GM12878 (cell line): ENCODE measurements around the gene MPRIP. TPM values are rescaled to one million over a fixed set of nuclear protein-coding genes. Genes with fewer than 3 reads are reported as not detected.

ENCODE experiments used
- ATAC-seq: fragments of 200-7000 bp; cut with Tn5 transposase; 3 replicates; pipeline ENCODE4 v1.9.1; 2020; ENCODE audit warnings: mild to moderate bottlenecking, moderate library complexity
- BruUV-seq: library from RNA; stranded (reverse); fragments of 400-500 nt; replicated peaks from 2 replicates; lab custom pipeline; 2021; lab: Mats Ljungman, UMichigan
- CTCF ChIA-PET: fragments of 300-600 bp; sonication (Branson Sonifier 250); formaldehyde crosslinking; extraction: SDS; loops from one replicate; lab custom pipeline; 2021; ENCODE audit warnings: inconsistent platforms; lab: Yijun Ruan, JAX
- POLR2A ChIA-PET: fragments of 350-600 bp; formaldehyde crosslinking; extraction: SDS; loops from one replicate; lab custom pipeline; 2021; ENCODE audit warnings: inconsistent platforms; lab: Charles Lee
- RAD21 ChIA-PET: fragments of 300-600 bp; sonication (Branson Sonifier 250); formaldehyde crosslinking; loops from one replicate; lab custom pipeline; 2023; ENCODE audit warnings: antibody characterized with exemption; ENCODE audit not compliant: unreplicated experiment; lab: Charles Lee
- SMC1A ChIA-PET: fragments of 300-600 bp; sonication (Branson Sonifier 250); formaldehyde crosslinking; loops from one replicate; lab custom pipeline; 2023; ENCODE audit not compliant: unreplicated experiment, uncharacterized antibody; lab: Charles Lee
- DNase-seq: peaks from one replicate; pipeline ENCODE4 v3.0.0-alpha.2; 2011; ENCODE audit warnings: low read depth, low spot score
- FAIRE-seq: peaks from 3 replicates; lab custom pipeline; 2011; peaks lifted over from hg19 to GRCh38; lab: Jason Lieb, UNC
- H2AFZ ChIP-seq: 2 replicates; pipeline ENCODE4 v1.6.0; 2011; ENCODE audit warnings: low read depth, low read length, control low read depth; ENCODE audit not compliant: control insufficient read depth
- H3K27ac ChIP-seq: 2 replicates; pipeline ENCODE4 v1.5.1; 2011; ENCODE audit warnings: control low read depth; ENCODE audit not compliant: control insufficient read depth, insufficient read depth
- H3K27me3 ChIP-seq, 2 experiments: replicated peaks in 1 of 2; 2 replicates each; pipeline versions ENCODE4 v1.6.0 to v1.6.1; 2011; ENCODE audit warnings: low read length in 1 of 2; ENCODE audit not compliant: control insufficient read depth in 2 of 2, insufficient read depth in 2 of 2
- H3K36me3 ChIP-seq, 2 experiments: 2 replicates each; pipeline ENCODE4 v1.5.1; 2011; ENCODE audit warnings: low read length in 1 of 2; ENCODE audit not compliant: control insufficient read depth in 2 of 2, insufficient read depth in 2 of 2
- H3K4me1 ChIP-seq: 2 replicates; pipeline ENCODE4 v1.6.1; 2011; ENCODE audit warnings: mild to moderate bottlenecking, low read length, moderate library complexity, mixed read lengths; ENCODE audit not compliant: control insufficient read depth, insufficient read depth
- H3K4me2 ChIP-seq: 2 replicates; pipeline ENCODE4 v1.6.0; 2011; ENCODE audit warnings: control low read depth; ENCODE audit not compliant: control insufficient read depth, insufficient read depth
- H3K4me3 ChIP-seq: fragments of 200-600 bp; sonication (generic); 2 replicates; pipeline ENCODE4 v1.5.1; 2016
- H3K79me2 ChIP-seq: 2 replicates; pipeline ENCODE4 v1.6.0; 2011; ENCODE audit warnings: low read length; ENCODE audit not compliant: control insufficient read depth, insufficient read depth
- H3K9ac ChIP-seq: 2 replicates; pipeline ENCODE4 v1.8.0; 2011; ENCODE audit warnings: low read length, control low read depth, mixed read lengths; ENCODE audit not compliant: control insufficient read depth, insufficient read depth
- H3K9me3 ChIP-seq: replicated peaks from 3 replicates; pipeline ENCODE4 v1.5.1; 2011; ENCODE audit warnings: mild to moderate bottlenecking, low read length; ENCODE audit not compliant: control insufficient read depth, insufficient read depth
- H4K20me1 ChIP-seq: 2 replicates; pipeline ENCODE4 v1.6.0; 2011; ENCODE audit not compliant: control insufficient read depth, insufficient read depth
- ATF3 ChIP-seq: IDR thresholded peaks from 2 replicates; pipeline ENCODE4 v1.6.1; 2011; ENCODE audit warnings: low read depth, mild to moderate bottlenecking, low read length, moderate library complexity, borderline replicate concordance; ENCODE audit errors: extremely low read depth
- CEBPZ ChIP-seq: fragments of 150-350 bp; IDR thresholded peaks from 2 replicates; pipeline ENCODE4 v1.6.1; 2016; ENCODE audit warnings: low read depth, low read length
- SPI1 ChIP-seq: IDR thresholded peaks from 2 replicates; pipeline ENCODE4 v1.6.1; 2011; ENCODE audit warnings: low read depth, mild to moderate bottlenecking, low read length, moderate library complexity, borderline replicate concordance; ENCODE audit not compliant: insufficient read depth
- ZNF622 ChIP-seq: fragments of 450-650 bp; IDR thresholded peaks from 2 replicates; pipeline ENCODE4 v1.6.1; 2017; ENCODE audit warnings: mild to moderate bottlenecking, inconsistent platforms
- in situ Hi-C: fragments of 300-500 bp; cut with MboI; formaldehyde crosslinking; loops from 9 replicates; pipeline ENCODE4 v1.14.3; 2018; ENCODE audit warnings: mixed read lengths
- intact Hi-C: fragments of 100-400 bp; cut with micrococcal nuclease; formaldehyde crosslinking; loops from one replicate; pipeline ENCODE4 v1.14.2; 2022; ENCODE audit not compliant: unreplicated experiment
- polyA plus RNA-seq, 11 experiments: library from polyadenylated mRNA; depleted of rRNA in 4 of 11; unstranded in 6 of 11; stranded (reverse) in 5 of 11; fragments of >200 nt; fragmentation: Nextera tagmentation in 4 of 11; fragmentation: Illumina TruSeq in 1 of 11; extraction: Ambion mirVana in 4 of 11; extraction: Trizol in 1 of 11; gene quantifications; 1 replicate in 1 of 11; 2 replicates in 10 of 11; pipeline versions ENCODE4 v1.2.1 to v1.2.3, GENCODE V29; 2011 to 2016; ENCODE audit warnings: inconsistent platforms in 2 of 11, missing spikeins in 2 of 11, low read depth in 1 of 11
- total RNA-seq, 4 experiments: library from RNA; depleted of rRNA in 3 of 4; stranded (reverse); fragments of >200 nt in 3 of 4; fragmentation: Illumina TruSeq in 1 of 4; extraction: Trizol in 1 of 4; gene quantifications; 2 replicates each; pipeline versions ENCODE4 v1.2.1 to v1.2.3, GENCODE V29; 2013 to 2021

MPRIP gene
- total and polyA plus RNA-seq, 10 of the 15 experiments (the other 5 are each of a cell fraction or from before 2014, with no cell fraction given) = 16.5 to 168 (median 71.7) TPM

- ChIA-PET CTCF (interaction anchor here (1.4 kb wide), 2 partner anchors 10 to 60 kb away, joined by 3 read pairs; no protein-coding TSS in a partner anchor), POLR2A (no interaction called here), RAD21 (no interaction called here), SMC1A (interaction anchor here (2.2 kb wide), 1 partner anchor 19 kb away, joined by 6 read pairs; no protein-coding TSS in a partner anchor)
- no peaks in the 10 kb centered on the region for H3K79me2 ChIP-seq
- BruUV-seq = no TSS peak
- no peaks in the 10 kb centered on the region for H3K36me3 ChIP-seq
- in situ Hi-C loops (no loop called here), intact Hi-C loops (no loop called here)
- DNase-seq (no peak), FAIRE-seq (no peak), ATAC-seq (no peak)
- H3K27ac ChIP-seq = no peak overlapping the region
- no peaks in the 10 kb centered on the region for H3K9me3 ChIP-seq
- H3K4me1 ChIP-seq = peaks cover 3% of the 10 kb centered on the region; the same call in 1 of the 2 replicates
- H3K9ac ChIP-seq = no peak overlapping the region
- TF ChIP-seq SPI1 = no peak
- no peak for TF ChIP-seq CEBPZ
- no peak for TF ChIP-seq ZNF622
- TF ChIP-seq ATF3 = no peak
- H3K4me3 ChIP-seq = no peak overlapping the region
- H2AFZ ChIP-seq = no peak overlapping the region
- no peaks in the 10 kb centered on the region for H3K27me3 ChIP-seq
- H4K20me1 ChIP-seq = no peaks in the 10 kb centered on the region
- no peak overlapping the region for H3K4me2 ChIP-seq
Measured at GRCh38 chr17:17034026-17034425, 8.2 kb upstream of the MPRIP start.
